H1 (cell line): ENCODE results near the gene PBX1. TPM values are rescaled to one million over a fixed set of nuclear protein-coding genes. Genes with fewer than 3 reads are reported as not detected.

ENCODE experiments used
- CTCF ChIA-PET: fragments of 300-600 bp; sonication (Branson Sonifier 250); formaldehyde crosslinking; loops from one replicate; lab custom pipeline; 2021; ENCODE audit not compliant: partially characterized antibody; lab: Charles Lee
- POLR2A ChIA-PET: fragments of 300-600 bp; sonication (Branson Sonifier 250); formaldehyde crosslinking; loops from one replicate; lab custom pipeline; 2021; ENCODE audit warnings: inconsistent platforms; ENCODE audit not compliant: partially characterized antibody; lab: Charles Lee
- DNase-seq, 2 experiments: peaks; one replicate each; pipeline versions ENCODE4 v3.0.0 to v3.0.0-alpha.2; 2010 to 2022; ENCODE audit warnings: low spot score in 2 of 2, low read depth in 1 of 2, mixed read lengths in 1 of 2
- FAIRE-seq: peaks from 2 replicates; lab custom pipeline; 2011; peaks lifted over from hg19 to GRCh38; lab: Jason Lieb, UNC
- H2AFZ ChIP-seq: 2 replicates; pipeline ENCODE4 v1.8.1; 2012; ENCODE audit warnings: low read length, inconsistent platforms
- H2AK5ac ChIP-seq: 2 replicates; pipeline ENCODE4 v1.6.1; 2013; ENCODE audit warnings: low read depth, low read length
- H2BK120ac ChIP-seq: replicated peaks from 2 replicates; pipeline ENCODE3; 2013; ENCODE audit warnings: low read depth, low read length, inconsistent platforms
- H2BK12ac ChIP-seq: 2 replicates; pipeline ENCODE4 v1.6.1; 2013; ENCODE audit warnings: low read depth, low read length
- H2BK15ac ChIP-seq: 2 replicates; pipeline ENCODE4 v1.6.1; 2013; ENCODE audit warnings: low read length
- H2BK20ac ChIP-seq: 2 replicates; pipeline ENCODE4 v1.6.1; 2013; ENCODE audit warnings: low read length
- H2BK5ac ChIP-seq: 2 replicates; pipeline ENCODE4 v1.6.1; 2013; ENCODE audit warnings: low read depth, low read length
- H3K14ac ChIP-seq: 2 replicates; pipeline ENCODE4 v1.6.1; 2013; ENCODE audit warnings: inconsistent platforms; ENCODE audit not compliant: insufficient read length
- H3K18ac ChIP-seq: 2 replicates; pipeline ENCODE4 v1.6.1; 2013; ENCODE audit warnings: low read length; ENCODE audit errors: extremely low read depth
- H3K23ac ChIP-seq: 2 replicates; pipeline ENCODE4 v1.6.1; 2013; ENCODE audit warnings: inconsistent platforms; ENCODE audit not compliant: insufficient read length
- H3K23me2 ChIP-seq: 2 replicates; pipeline ENCODE4 v1.6.1; 2013; ENCODE audit warnings: low read depth, low read length
- H3K27ac ChIP-seq: 2 replicates; pipeline ENCODE4 v1.6.1; 2011; ENCODE audit warnings: low read depth, low read length, inconsistent platforms
- H3K27me3 ChIP-seq, 4 experiments: replicated peaks in 1 of 4; 1 replicate in 1 of 4; 2 replicates in 3 of 4; pipeline versions ENCODE4 v1.6.1 to v1.8.1; 2011 to 2013; ENCODE audit warnings: low read length in 3 of 4, mild to moderate bottlenecking in 3 of 4, inconsistent platforms in 2 of 4, mixed read lengths in 2 of 4, moderate library complexity in 1 of 4; ENCODE audit not compliant: control insufficient read depth in 3 of 4, insufficient read depth in 3 of 4; ENCODE audit errors: extremely low read depth in 1 of 4
- H3K36me3 ChIP-seq, 4 experiments: 2 replicates each; pipeline versions ENCODE4 v1.6.1 to v1.8.1; 2011 to 2013; ENCODE audit warnings: mild to moderate bottlenecking in 4 of 4, low read length in 3 of 4, moderate library complexity in 2 of 4, control low read depth in 1 of 4, inconsistent platforms in 1 of 4; ENCODE audit not compliant: insufficient read depth in 4 of 4, control insufficient read depth in 2 of 4
- H3K4ac ChIP-seq: replicated peaks from 2 replicates; pipeline ENCODE3; 2013; ENCODE audit warnings: low read length, low read depth, mixed read lengths, inconsistent platforms; ENCODE audit not compliant: insufficient read length
- H3K4me1 ChIP-seq, 4 experiments: replicated peaks in 1 of 4; 1 replicate in 1 of 4; 2 replicates in 3 of 4; pipeline versions ENCODE4 v1.6.1 to v1.8.1; 2011 to 2013; ENCODE audit warnings: low read length in 3 of 4, inconsistent platforms in 2 of 4, mixed read lengths in 1 of 4; ENCODE audit not compliant: insufficient read depth in 4 of 4, control insufficient read depth in 3 of 4
- H3K4me2 ChIP-seq, 2 experiments: 2 replicates each; pipeline versions ENCODE4 v1.6.1 to v1.8.1; 2011 to 2013; ENCODE audit warnings: low read depth in 2 of 2, low read length in 2 of 2, control low read depth in 1 of 2, inconsistent platforms in 1 of 2, mild to moderate bottlenecking in 1 of 2; ENCODE audit not compliant: insufficient read depth in 1 of 2
- H3K4me3 ChIP-seq, 4 experiments: fragments of 200-600, 300-600 bp in 1 of 4; sonication (generic), shearing (Covaris generic), sonication (Bioruptor Twin) in 1 of 4; 2 replicates each; pipeline versions ENCODE4 v1.5.1 to v1.8.1; 2011 to 2016; ENCODE audit warnings: low read length in 4 of 4, low read depth in 3 of 4, control low read depth in 2 of 4, inconsistent platforms in 2 of 4, mild to moderate bottlenecking in 2 of 4, mixed read lengths in 1 of 4, moderate library complexity in 1 of 4; ENCODE audit not compliant: insufficient read depth in 2 of 4; ENCODE audit errors: extremely low read depth in 1 of 4
- H3K56ac ChIP-seq: replicated peaks from 2 replicates; pipeline ENCODE3; 2013; ENCODE audit warnings: low read depth, mild to moderate bottlenecking, mixed read lengths, low read length, inconsistent platforms; ENCODE audit not compliant: insufficient read length
- H3K79me1 ChIP-seq: 2 replicates; pipeline ENCODE4 v1.6.1; 2013; ENCODE audit warnings: low read depth, low read length, control low read depth
- H3K79me2 ChIP-seq, 2 experiments: 2 replicates each; pipeline versions ENCODE4 v1.6.1 to v1.8.1; 2012 to 2013; ENCODE audit warnings: low read length in 2 of 2, mild to moderate bottlenecking in 2 of 2, inconsistent platforms in 1 of 2; ENCODE audit not compliant: insufficient read depth in 2 of 2, control insufficient read depth in 1 of 2
- H3K9ac ChIP-seq, 4 experiments: replicated peaks in 1 of 4; 1 replicate in 1 of 4; 2 replicates in 3 of 4; pipeline versions ENCODE4 v1.6.1 to v1.8.1; 2011 to 2013; ENCODE audit warnings: low read depth in 3 of 4, low read length in 3 of 4, control low read depth in 2 of 4, mild to moderate bottlenecking in 2 of 4, moderate library complexity in 2 of 4, inconsistent platforms in 1 of 4; ENCODE audit errors: extremely low read depth in 1 of 4
- H3K9me3 ChIP-seq, 2 experiments: 2 replicates each; pipeline versions ENCODE4 v1.6.1 to v1.8.1; 2012 to 2013; ENCODE audit warnings: mild to moderate bottlenecking in 2 of 2, moderate library complexity in 2 of 2, control low read depth in 1 of 2, inconsistent platforms in 1 of 2, low read depth in 1 of 2, low read length in 1 of 2, mixed read lengths in 1 of 2; ENCODE audit not compliant: insufficient read depth in 2 of 2
- H4K20me1 ChIP-seq, 2 experiments: replicated peaks in 1 of 2; 2 replicates each; pipeline versions ENCODE3 to v1.8.1; 2011 to 2013; ENCODE audit warnings: inconsistent platforms in 2 of 2, low read length in 2 of 2, mild to moderate bottlenecking in 1 of 2; ENCODE audit not compliant: insufficient read depth in 2 of 2, control insufficient read depth in 1 of 2
- H4K5ac ChIP-seq: 2 replicates; pipeline ENCODE4 v1.6.1; 2013; ENCODE audit warnings: low read length, low read depth, mixed read lengths, inconsistent platforms; ENCODE audit not compliant: insufficient read length
- H4K8ac ChIP-seq: 2 replicates; pipeline ENCODE4 v1.8.0; 2013; ENCODE audit warnings: mild to moderate bottlenecking, moderate library complexity, low read length, inconsistent platforms; ENCODE audit not compliant: insufficient read depth; ENCODE audit errors: extremely low read depth
- H4K91ac ChIP-seq: replicated peaks from 2 replicates; pipeline ENCODE3; 2013; ENCODE audit warnings: low read length, mixed read lengths, inconsistent platforms; ENCODE audit not compliant: insufficient read length
- KDM4A ChIP-seq: IDR thresholded peaks from one replicate; pipeline ENCODE4 v1.7.1; 2012; ENCODE audit warnings: low read depth, mild to moderate bottlenecking, moderate library complexity, low read length, inconsistent platforms; ENCODE audit not compliant: severe bottlenecking
- NANOG ChIP-seq: IDR thresholded peaks from 2 replicates; pipeline ENCODE4 v1.6.1; 2011; ENCODE audit warnings: low read length, low read depth, mild to moderate bottlenecking, inconsistent platforms; ENCODE audit not compliant: insufficient read depth, poor library complexity, severe bottlenecking
- RAD21 ChIP-seq, 2 experiments: IDR thresholded peaks in 1 of 2; conservative IDR thresholded peaks in 1 of 2; 2 replicates each; pipeline ENCODE4 v1.6.1; 2011; ENCODE audit warnings: low read depth in 2 of 2, low read length in 2 of 2, improper control_type of control experiment in 1 of 2, inconsistent platforms in 1 of 2, mild to moderate bottlenecking in 1 of 2, moderate library complexity in 1 of 2
- SAP30 ChIP-seq: fragments of 300-600 bp; sonication (generic); IDR thresholded peaks from 2 replicates; pipeline ENCODE4 v1.7.1; 2012; ENCODE audit warnings: low read length, moderate library complexity, mild to moderate bottlenecking, inconsistent platforms; ENCODE audit not compliant: insufficient read depth, insufficient replicate concordance
- SIN3A ChIP-seq, 2 experiments: IDR thresholded peaks in 1 of 2; conservative IDR thresholded peaks in 1 of 2; 2 replicates each; pipeline ENCODE4 v1.6.1; 2011 to 2012; ENCODE audit warnings: low read length in 2 of 2, improper control_type of control experiment in 1 of 2, low read depth in 1 of 2, mild to moderate bottlenecking in 1 of 2
- SIRT6 ChIP-seq: IDR thresholded peaks from one replicate; pipeline ENCODE4 v1.7.1; 2012; ENCODE audit warnings: low read length, inconsistent platforms
- TBP ChIP-seq: IDR thresholded peaks from 2 replicates; pipeline ENCODE4 v1.6.1; 2011; ENCODE audit warnings: low read depth, low read length, improper control_type of control experiment
- TCF12 ChIP-seq: IDR thresholded peaks from 2 replicates; pipeline ENCODE4 v1.6.1; 2011; ENCODE audit warnings: low read depth, mild to moderate bottlenecking, low read length
- TEAD4 ChIP-seq: IDR thresholded peaks from 2 replicates; pipeline ENCODE4 v1.6.1; 2012; ENCODE audit warnings: low read depth, low read length, inconsistent platforms, mixed read lengths
- YY1 ChIP-seq: IDR thresholded peaks from 2 replicates; pipeline ENCODE4 v1.6.1; 2011; ENCODE audit warnings: low read depth, mild to moderate bottlenecking, low read length
- WGBS, 2 experiments: shearing (Covaris generic) in 1 of 2; methylation state at CpG; one replicate each; pipeline versions ENCODE4 v1.1.6 to v1.1.7; 2013 to 2015; ENCODE audit warnings: low lambda C conversion rate in 2 of 2, mixed read lengths in 2 of 2, inconsistent platforms in 1 of 2, low coverage in 1 of 2, missing lambda C conversion rate in 1 of 2; ENCODE audit not compliant: insufficient replicate concordance in 2 of 2, insufficient coverage in 1 of 2, insufficient read length in 1 of 2; ENCODE audit errors: extremely low coverage in 1 of 2, missing lambda C conversion rate in 1 of 2; 5-methylcytosine and 5-hydroxymethylcytosine counted together
- polyA plus RNA-seq, 7 experiments: library from polyadenylated mRNA; depleted of rRNA in 3 of 7; stranded (reverse) in 5 of 7; unstranded in 2 of 7; fragments of >200 nt in 5 of 7; fragments of 200-250 nt in 2 of 7; gene quantifications; 1 replicate in 5 of 7; 2 replicates in 1 of 7; 4 replicates in 1 of 7; pipeline versions ENCODE4 v1.2.1 to v1.2.3, GENCODE V29; 2011 to 2013; ENCODE audit warnings: missing spikeins in 2 of 7, mixed read lengths in 2 of 7
- total RNA-seq: library from RNA; stranded (reverse); fragmentation: NEBNext Ultra II Directional; extraction: Animal tissue kit (Norgen Biotek cat#: 25700); gene quantifications from 2 replicates; pipeline ENCODE4 v1.2.1, GENCODE V29; 2021

The PBX1 gene
- total and polyA plus RNA-seq, 2 of the 8 experiments (the other 6 are each of a cell fraction or from before 2014, with no cell fraction given): 87.4 to 124 TPM

DNA sequence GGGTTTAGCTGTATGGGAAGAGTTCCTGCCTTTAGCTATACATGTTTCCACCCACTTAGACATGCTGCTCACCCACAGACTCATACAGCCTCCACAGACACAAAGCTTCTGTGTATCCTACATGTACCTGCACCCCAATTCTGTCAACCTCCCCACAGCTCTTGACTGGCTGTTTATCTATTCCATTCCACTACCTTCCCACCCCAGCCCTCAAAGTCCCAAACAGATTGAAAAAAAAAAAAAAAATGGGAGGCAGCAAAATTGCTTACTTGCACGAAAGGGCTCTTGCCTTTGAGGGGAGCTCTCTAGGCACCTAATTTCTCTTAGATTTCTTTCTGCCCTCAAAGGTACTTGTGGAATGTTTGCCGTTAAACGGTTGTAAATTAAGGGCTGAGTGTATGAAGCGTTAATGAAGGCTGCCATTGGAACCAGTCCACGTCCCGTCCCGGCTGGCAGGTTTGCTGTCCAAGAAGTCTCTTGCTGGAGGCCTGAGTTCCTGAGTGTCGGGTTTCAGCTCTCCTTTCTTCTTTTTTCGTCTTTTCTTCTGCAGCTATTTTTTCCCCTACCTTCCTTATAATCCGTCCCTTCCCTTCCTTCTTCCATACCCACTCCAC is 43.6 kb downstream of the PBX1 start:
- DNase-seq (peak in 1 of 2 experiments; percentile 49), FAIRE-seq (peak; percentile 88)
- Histone ChIP-seq H3K4me3 (peak overlapping the region in 3 of 4 experiments; percentile 20 to 44 (median 20); a peak in 4 of 8 replicates), H3K4me1 (peaks cover 17 to 44% (median 43%) of the 10 kb centered on the region in 4 experiments), H2BK20ac (no peak overlapping the region), H3K27me3 (no peaks in the 10 kb centered on the region), H2BK15ac (0 out of 2 replicates have a peak overlapping the region, but pooled peaks have one; percentile 33), H3K36me3 (peaks cover 0 to 10% (median 4%) of the 10 kb centered on the region in 4 experiments; a peak in 4 of 8 replicates), H3K18ac (peak overlapping the region; percentile 52; the same call in 1 of the 2 replicates), H4K5ac (peak overlapping the region; percentile 23), H3K79me2 (peaks cover 3 to 74% of the 10 kb centered on the region in 2 experiments; a peak in 3 of 4 replicates), H3K4ac (peak overlapping the region; percentile 16), H3K4me2 (peak overlapping the region; percentile 59 to 64), H3K14ac (no peak overlapping the region), H2BK12ac (peak overlapping the region; percentile 95), H3K56ac (no peak overlapping the region), H4K91ac (no peak overlapping the region), H2AK5ac (peak overlapping the region; percentile 76; the same call in 1 of the 2 replicates), H2BK5ac (peak overlapping the region; percentile 85), H3K9me3 (no peaks in the 10 kb centered on the region), H3K27ac (peak overlapping the region; percentile 60), H3K23ac (no peak overlapping the region), H3K79me1 (peaks cover 2% of the 10 kb centered on the region; the same call in 1 of the 2 replicates), H2AFZ (no peak overlapping the region), H3K23me2 (no peaks in the 10 kb centered on the region; the same call in 1 of the 2 replicates), H4K20me1 (peaks cover 11 to 16% of the 10 kb centered on the region in 2 experiments), H4K8ac (no peak overlapping the region), H3K9ac (peak overlapping the region in 3 of 4 experiments; percentile 9 to 58 (median 54); a peak in 2 of 7 replicates), H2BK120ac (no peak overlapping the region)
- ChIA-PET POLR2A (interaction anchor here (0.7 to 3.1 kb wide), 14 partner anchors 10 to 44 kb away, joined by 3 to 15 read pairs (median 6); partner anchors contain the start of gene PBX1), CTCF (interaction anchor here (0.6 to 2.4 kb wide), 13 partner anchors 9 to 188 kb away, joined by 3 to 14 read pairs (median 4); no protein-coding TSS in a partner anchor)
- WGBS, 2 experiments: 10% methylated on average over 10 of the region's 10 CpGs; no CpG with 5 or more reads in 1 of the 2 experiments
- TF ChIP-seq TBP: no peak
- no peak for TF ChIP-seq SAP30
- no peak for TF ChIP-seq KDM4A
- peak; percentile 66 for TF ChIP-seq NANOG
- peak in 1 of 2 experiments; percentile 9; a peak in 1 of 4 replicates for TF ChIP-seq RAD21 (IDR thresholded peaks at IDR 0.05 in 1 of 2, conservative IDR thresholded peaks at IDR 0.05 in 1 of 2; ENCODE audit: low read depth in 2 of 2, low read length in 2 of 2)
- TF ChIP-seq SIRT6: no peak
- TF ChIP-seq SIN3A (conservative IDR thresholded peaks at IDR 0.05 in 1 of 2, IDR thresholded peaks at IDR 0.05 in 1 of 2; ENCODE audit: low read depth in 1 of 2, low read length in 2 of 2): 0 out of 4 replicates have a peak, but pooled peaks of 1 of the 2 experiments have one; percentile 4
- TF ChIP-seq TEAD4: 0 out of 2 replicates have a peak, but pooled peaks have one; percentile 7
- no peak for TF ChIP-seq TCF12
- TF ChIP-seq YY1: 0 out of 2 replicates have a peak, but pooled peaks have one; percentile 33
